Measurements from ENCODE around the gene AKIRIN1.
"Not testable (repeated sequence)": the region's sequence is repeated elsewhere in the genome, so short reads cannot be mapped to it uniquely, and the experiment has no call there.

The AKIRIN1 gene

GRCh38 chr1:39046613-39047210 lies 55.6 kb downstream of the AKIRIN1 start:
- no peak for DNase-seq

GRCh38 chr1:39047374-39048229 lies 56.5 kb downstream of the AKIRIN1 start:
- DNase-seq, result peak; percentile 25

- DNase-seq, result no peak
Measured at GRCh38 chr1:39048745-39049370, 57.8 kb downstream of the AKIRIN1 start.

GRCh38 chr1:39050001-39050400 lies 58.9 kb downstream of the AKIRIN1 start:
- no peak for DNase-seq

GRCh38 chr1:39051193-39051850 lies 60.2 kb downstream of the AKIRIN1 start:
- DNase-seq, result not testable (repeated sequence)

- DNase-seq, result no peak
Measured at GRCh38 chr1:39051956-39052355, 60.9 kb downstream of the AKIRIN1 start.

- DNase-seq, result not testable (repeated sequence)
Measured at GRCh38 chr1:39055213-39055710, 64.2 kb downstream of the AKIRIN1 start.

Data from GOT3 (cell line).